Keratinocyte (primary cell): ENCODE results near the gene GSG1.

Source experiments
- EZH2 ChIP-seq: IDR thresholded peaks from one replicate; pipeline ENCODE4 v1.6.1; 2012; ENCODE audit warnings: inconsistent platforms, mild to moderate bottlenecking, low read length, moderate library complexity
- TF ChIP-seq, protein P1 (sequence below), 3 experiments: IDR thresholded peaks in 1 of 3; conservative IDR thresholded peaks in 1 of 3; optimal IDR thresholded peaks in 1 of 3; 2 replicates in 2 of 3; 3 replicates in 1 of 3; pipeline versions ENCODE3 to v1.5.1; 2011; ENCODE audit warnings: low read length in 3 of 3, mild to moderate bottlenecking in 3 of 3, moderate library complexity in 2 of 3, control low read depth in 1 of 3, inconsistent platforms in 1 of 3; ENCODE audit not compliant: insufficient read depth in 2 of 3; ENCODE audit errors: extremely low read depth in 1 of 3

DNA sequence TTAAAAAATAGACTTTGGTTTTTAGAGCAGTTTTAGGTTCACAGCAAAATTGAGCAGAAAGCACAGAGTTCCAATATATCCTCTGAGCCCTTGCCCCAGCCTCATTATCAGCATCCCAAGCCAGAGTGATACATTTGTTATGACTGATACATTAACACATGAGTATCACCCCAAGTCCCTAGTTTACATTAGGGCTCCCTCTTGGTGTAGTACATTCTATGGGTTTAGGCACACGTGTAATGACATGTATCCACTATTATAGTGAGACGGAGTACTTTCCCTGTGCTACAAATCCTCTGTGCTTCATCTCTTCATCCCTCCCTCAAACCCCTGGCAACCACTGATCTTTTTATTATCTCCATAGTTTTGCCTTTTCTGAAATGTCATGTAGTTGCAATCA, 22.5 kb upstream of the GSG1 start:
- TF ChIP-seq, protein P1, sequence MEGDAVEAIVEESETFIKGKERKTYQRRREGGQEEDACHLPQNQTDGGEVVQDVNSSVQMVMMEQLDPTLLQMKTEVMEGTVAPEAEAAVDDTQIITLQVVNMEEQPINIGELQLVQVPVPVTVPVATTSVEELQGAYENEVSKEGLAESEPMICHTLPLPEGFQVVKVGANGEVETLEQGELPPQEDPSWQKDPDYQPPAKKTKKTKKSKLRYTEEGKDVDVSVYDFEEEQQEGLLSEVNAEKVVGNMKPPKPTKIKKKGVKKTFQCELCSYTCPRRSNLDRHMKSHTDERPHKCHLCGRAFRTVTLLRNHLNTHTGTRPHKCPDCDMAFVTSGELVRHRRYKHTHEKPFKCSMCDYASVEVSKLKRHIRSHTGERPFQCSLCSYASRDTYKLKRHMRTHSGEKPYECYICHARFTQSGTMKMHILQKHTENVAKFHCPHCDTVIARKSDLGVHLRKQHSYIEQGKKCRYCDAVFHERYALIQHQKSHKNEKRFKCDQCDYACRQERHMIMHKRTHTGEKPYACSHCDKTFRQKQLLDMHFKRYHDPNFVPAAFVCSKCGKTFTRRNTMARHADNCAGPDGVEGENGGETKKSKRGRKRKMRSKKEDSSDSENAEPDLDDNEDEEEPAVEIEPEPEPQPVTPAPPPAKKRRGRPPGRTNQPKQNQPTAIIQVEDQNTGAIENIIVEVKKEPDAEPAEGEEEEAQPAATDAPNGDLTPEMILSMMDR (optimal IDR thresholded peaks at IDR 0.05 in 1 of 3, IDR thresholded peaks at IDR 0.05 in 1 of 3, conservative IDR thresholded peaks at IDR 0.05 in 1 of 3; ENCODE audit: extremely low read depth in 1 of 3, insufficient read depth in 2 of 3, low read length in 3 of 3): no peak
- TF ChIP-seq EZH2: no peak
